PC-9 (cell line): ENCODE data around the gene CCDC136. TPM values are rescaled to one million over a fixed set of nuclear protein-coding genes. Genes with fewer than 3 reads are reported as not detected.

Experiments used
- BruUV-seq: library from RNA; stranded (reverse); fragments of 400-500 nt; replicated peaks from 2 replicates; lab custom pipeline; 2021; lab: Mats Ljungman, UMichigan
- CTCF ChIA-PET: fragments of 300-600 bp; sonication (Branson Sonifier 250); formaldehyde crosslinking; loops from one replicate; lab custom pipeline; 2022; ENCODE audit warnings: antibody characterized with exemption; lab: Charles Lee
- POLR2A ChIA-PET: fragments of 300-600 bp; sonication (Branson Sonifier 250); formaldehyde crosslinking; loops from one replicate; lab custom pipeline; 2022; ENCODE audit warnings: antibody characterized with exemption; ENCODE audit not compliant: unreplicated experiment; lab: Charles Lee
- DNase-seq, 2 experiments: peaks; one replicate each; pipeline versions ENCODE4 v3.0.0 to v3.0.0-alpha.2; 2015 to 2022; ENCODE audit warnings: mixed read lengths in 1 of 2
- H2AFZ ChIP-seq: fragments of 200-600 bp; sonication (generic); 2 replicates; pipeline ENCODE4 v1.8.1; 2017; ENCODE audit warnings: antibody characterized with exemption
- H3F3A ChIP-seq: fragments of 200-600 bp; sonication (generic); 2 replicates; pipeline ENCODE4 v1.8.1; 2017; ENCODE audit warnings: antibody characterized with exemption, mild to moderate bottlenecking, low read depth; ENCODE audit not compliant: insufficient read depth
- H3K27ac ChIP-seq: fragments of 200-600 bp; sonication (generic); 2 replicates; pipeline ENCODE4 v1.6.1; 2016; ENCODE audit warnings: mixed run types
- H3K27me3 ChIP-seq: fragments of 200-600 bp; sonication (generic); 2 replicates; pipeline ENCODE4 v1.6.1; 2016; ENCODE audit warnings: low read depth, mixed run types; ENCODE audit not compliant: insufficient read depth
- H3K36me3 ChIP-seq: fragments of 200-600 bp; sonication (generic); 2 replicates; pipeline ENCODE4 v1.6.1; 2016; ENCODE audit warnings: low read depth, mixed run types
- H3K4me1 ChIP-seq: fragments of 200-600 bp; sonication (generic); replicated peaks from 2 replicates; pipeline ENCODE4 v1.6.1; 2016; ENCODE audit warnings: mixed run types; ENCODE audit not compliant: insufficient read depth
- H3K4me2 ChIP-seq: fragments of 200-600 bp; sonication (generic); 2 replicates; pipeline ENCODE4 v1.6.1; 2017; ENCODE audit warnings: mixed run types
- H3K4me3 ChIP-seq: fragments of 200-600 bp; sonication (generic); 2 replicates; pipeline ENCODE4 v1.6.1; 2016; ENCODE audit warnings: mixed run types
- H3K79me2 ChIP-seq: fragments of 200-600 bp; sonication (generic); 2 replicates; pipeline ENCODE4 v1.6.1; 2017; ENCODE audit warnings: low read depth, mixed run types
- H3K9me2 ChIP-seq: fragments of 200-600 bp; sonication (generic); 2 replicates; pipeline ENCODE4 v1.8.1; 2017; ENCODE audit warnings: mild to moderate bottlenecking; ENCODE audit not compliant: insufficient read depth
- H3K9me3 ChIP-seq: fragments of 200-600 bp; sonication (generic); 2 replicates; pipeline ENCODE4 v1.8.1; 2016; ENCODE audit warnings: low read depth; ENCODE audit not compliant: insufficient read depth
- H4K20me1 ChIP-seq: fragments of 200-600 bp; sonication (generic); 2 replicates; pipeline ENCODE4 v1.8.1; 2017; ENCODE audit not compliant: insufficient read depth
- CTCF ChIP-seq: fragments of 200-600 bp; sonication (generic); conservative IDR thresholded peaks from 2 replicates; pipeline ENCODE4 v1.6.1; 2017; ENCODE audit warnings: mixed run types, antibody characterized with exemption, mild to moderate bottlenecking, moderate library complexity
- EZH2 ChIP-seq: fragments of 200-600 bp; sonication (generic); IDR thresholded peaks from 2 replicates; pipeline ENCODE4 v1.8.0; 2017; ENCODE audit warnings: antibody characterized with exemption, low read depth
- intact Hi-C: fragments of 100-400 bp; cut with micrococcal nuclease; formaldehyde crosslinking; loops from one replicate; pipeline ENCODE4 v1.10.0; 2022; ENCODE audit not compliant: unreplicated experiment
- total RNA-seq: library from RNA; stranded (reverse); gene quantifications from 2 replicates; pipeline ENCODE4 v1.2.3, GENCODE V29; 2021

The CCDC136 gene
- total RNA-seq, 1 experiment from 2014 or later = 7.1 TPM

GRCh38 chr7:128796327-128796726 is 4.6 kb downstream of the CCDC136 start:
- ChIA-PET CTCF (interaction anchor here (0.6 kb wide), 1 partner anchor 87 kb away, joined by 3 read pairs; no protein-coding TSS in a partner anchor), POLR2A (interaction anchor here (0.6 kb wide), 1 partner anchor 16 kb away, joined by 24 read pairs; no protein-coding TSS in a partner anchor)
- intact Hi-C loops = no loop called here
- Histone ChIP-seq H3K36me3 (no peaks in the 10 kb centered on the region), H3K9me2 (no peaks in the 10 kb centered on the region), H2AFZ (no peak overlapping the region), H3K79me2 (no peaks in the 10 kb centered on the region), H3K4me3 (no peak overlapping the region), H3K9me3 (no peaks in the 10 kb centered on the region), H3K4me1 (peaks cover 4% of the 10 kb centered on the region; the same call in 1 of the 2 replicates), H3K4me2 (no peak overlapping the region), H4K20me1 (no peaks in the 10 kb centered on the region), H3F3A (no peaks in the 10 kb centered on the region), H3K27me3 (no peaks in the 10 kb centered on the region), H3K27ac (no peak overlapping the region)
- no TSS peak for BruUV-seq
- DNase-seq = no peak
- TF ChIP-seq CTCF = no peak

GRCh38 chr7:128799451-128799850 is 7.7 kb downstream of the CCDC136 start:
- no peaks in the 10 kb centered on the region for H3K4me1 ChIP-seq
- ChIA-PET CTCF (interaction anchor here (0.6 kb wide), 1 partner anchor 17 kb away, joined by 3 read pairs; no protein-coding TSS in a partner anchor), POLR2A (no interaction called here)
- H3K27ac ChIP-seq = no peak overlapping the region
- no peak overlapping the region for H3K4me2 ChIP-seq
- intact Hi-C loops = no loop called here
- no peaks in the 10 kb centered on the region for H3K79me2 ChIP-seq
- TF ChIP-seq CTCF (no peak), EZH2 (no peak)
- no peaks in the 10 kb centered on the region for H3K27me3 ChIP-seq
- no peaks in the 10 kb centered on the region for H4K20me1 ChIP-seq
- no peaks in the 10 kb centered on the region for H3K9me3 ChIP-seq
- no peaks in the 10 kb centered on the region for H3K9me2 ChIP-seq
- H2AFZ ChIP-seq = no peak overlapping the region
- H3K4me3 ChIP-seq = no peak overlapping the region
- H3K36me3 ChIP-seq = no peaks in the 10 kb centered on the region
- no peaks in the 10 kb centered on the region for H3F3A ChIP-seq
- BruUV-seq = no TSS peak
- no peak for DNase-seq

- no peak for DNase-seq
- intact Hi-C loops = no loop called here
- no peak overlapping the region for H3K4me3 ChIP-seq
- no peaks in the 10 kb centered on the region for H4K20me1 ChIP-seq
- TF ChIP-seq CTCF (no peak), EZH2 (no peak)
- H3K4me2 ChIP-seq = no peak overlapping the region
- H3K79me2 ChIP-seq = no peaks in the 10 kb centered on the region
- no peaks in the 10 kb centered on the region for H3K9me3 ChIP-seq
- H3K27ac ChIP-seq = no peak overlapping the region
- H3K4me1 ChIP-seq = no peaks in the 10 kb centered on the region
- ChIA-PET CTCF (no interaction called here), POLR2A (no interaction called here)
- H2AFZ ChIP-seq = no peak overlapping the region
- H3K27me3 ChIP-seq = no peaks in the 10 kb centered on the region
- BruUV-seq = no TSS peak
- H3K36me3 ChIP-seq = no peaks in the 10 kb centered on the region
- H3F3A ChIP-seq = no peaks in the 10 kb centered on the region
- H3K9me2 ChIP-seq = no peaks in the 10 kb centered on the region
Observed at GRCh38 chr7:128800567-128800966, 8.8 kb downstream of the CCDC136 start.
